AML-193 (cell line): ENCODE results near the gene HSD11B2.
"Not testable (repeated sequence)": the region's sequence is repeated elsewhere in the genome, so short reads cannot be mapped to it uniquely, and the experiment has no call there.

Experiments used
- DNase-seq, 2 experiments: peaks; one replicate each; lab custom pipeline; 2025; lab: John Stamatoyannopoulos, UW

Gene HSD11B2

GRCh38 chr16:67415421-67415820 lies 15.5 kb upstream of the HSD11B2 start:
- DNase-seq: not testable (repeated sequence)

GRCh38 chr16:67415872-67416793 lies 14.8 kb upstream of the HSD11B2 start, which contains the start of gene ZDHHC1:
ZDHHC1 (minus strand) TSS chr16:67416477; CDS start chr16:67407775, 8,702 bp downstream.
- no peak for DNase-seq

GRCh38 chr16:67417333-67418061 lies 13.4 kb upstream of the HSD11B2 start:
- DNase-seq: no peak

GRCh38 chr16:67419502-67419901 lies 11.4 kb upstream of the HSD11B2 start:
- DNase-seq: no peak

- DNase-seq: no peak
Observed at GRCh38 chr16:67419931-67420330, 11.0 kb upstream of the HSD11B2 start.

GRCh38 chr16:67421030-67421429 lies 9.9 kb upstream of the HSD11B2 start:
- no peak for DNase-seq

GRCh38 chr16:67423015-67423414 lies 7.9 kb upstream of the HSD11B2 start:
- DNase-seq: no peak

GRCh38 chr16:67423611-67424260 lies 7.2 kb upstream of the HSD11B2 start:
- no peak for DNase-seq

GRCh38 chr16:67424261-67424615 lies 6.7 kb upstream of the HSD11B2 start:
- no peak for DNase-seq

- no peak for DNase-seq
Observed at GRCh38 chr16:67425061-67425460, 5.9 kb upstream of the HSD11B2 start.

GRCh38 chr16:67425580-67425979 lies 5.3 kb upstream of the HSD11B2 start:
- no peak for DNase-seq

- no peak for DNase-seq
Observed at GRCh38 chr16:67426022-67426421, 4.9 kb upstream of the HSD11B2 start.

- DNase-seq: no peak
Observed at GRCh38 chr16:67426950-67427349, 4.0 kb upstream of the HSD11B2 start.

- DNase-seq: peak; percentile 44 to 48
Observed at GRCh38 chr16:67428146-67428731, 2.7 kb upstream of the HSD11B2 start.

GRCh38 chr16:67429053-67429798 lies 1.7 kb upstream of the HSD11B2 start:
- no peak for DNase-seq

GRCh38 chr16:67429799-67430503 lies 970 bp upstream of the HSD11B2 start:
- DNase-seq: no peak

GRCh38 chr16:67430504-67430976 lies 381 bp upstream of the HSD11B2 start:
- DNase-seq: no peak

- no peak for DNase-seq
Observed at GRCh38 chr16:67431775-67432505, 1.0 kb downstream of the HSD11B2 start.

GRCh38 chr16:67432506-67432890 lies 1.6 kb downstream of the HSD11B2 start:
- DNase-seq: no peak

GRCh38 chr16:67433131-67433719 lies 2.3 kb downstream of the HSD11B2 start:
- no peak for DNase-seq
